K562 (cell line): ENCODE measurements around the gene DISP1. TPM values are rescaled to one million over a fixed set of nuclear protein-coding genes. Genes with fewer than 3 reads are reported as not detected.

ENCODE experiments used
- CBX5 ChIP-seq: IDR thresholded peaks from 2 replicates; pipeline ENCODE4 v1.6.1; 2014; ENCODE audit warnings: low read depth, borderline replicate concordance
- CEBPZ ChIP-seq: fragments of 150-350 bp; IDR thresholded peaks from 2 replicates; pipeline ENCODE4 v1.6.1; 2014; ENCODE audit warnings: low read depth, mild to moderate bottlenecking, low read length, borderline replicate concordance
- CHAMP1 ChIP-seq: fragments of 450-650 bp; IDR thresholded peaks from 2 replicates; pipeline ENCODE4 v1.6.1; 2016; ENCODE audit warnings: mild to moderate bottlenecking
- GATA2 ChIP-seq: sonication (generic); formaldehyde crosslinking; IDR thresholded peaks from 2 replicates; pipeline ENCODE4 v1.4.0; 2020; ENCODE audit warnings: mild to moderate bottlenecking, missing genetic modification reagents
- ILF3 ChIP-seq: fragments of 450-650 bp; IDR thresholded peaks from 2 replicates; pipeline ENCODE4 v1.6.1; 2018; ENCODE audit warnings: antibody characterized with exemption, mild to moderate bottlenecking, moderate library complexity, borderline replicate concordance
- PCBP1 ChIP-seq: fragments of 200-400 bp; formaldehyde crosslinking; IDR thresholded peaks from 2 replicates; pipeline ENCODE4 v1.6.1; 2018; ENCODE audit warnings: mild to moderate bottlenecking, low read depth, low read length; ENCODE audit not compliant: poor library complexity, severe bottlenecking
- RCOR1 ChIP-seq, 2 experiments: IDR thresholded peaks; 2 replicates each; pipeline ENCODE4 v1.6.1; 2012; ENCODE audit warnings: low read depth in 2 of 2, low read length in 2 of 2, borderline replicate concordance in 1 of 2, improper control_type of control experiment in 1 of 2
- RERE ChIP-seq: sonication (generic); formaldehyde crosslinking; IDR thresholded peaks from 2 replicates; pipeline ENCODE4 v1.8.0; 2023; ENCODE audit warnings: missing genetic modification reagents, mild to moderate bottlenecking, borderline replicate concordance
- TCF7 ChIP-seq: sonication (generic); IDR thresholded peaks from 2 replicates; pipeline ENCODE4 v1.6.1; 2016; ENCODE audit warnings: antibody characterized with exemption, borderline replicate concordance
- U2AF2 ChIP-seq: fragments of 200-400 bp; formaldehyde crosslinking; optimal IDR thresholded peaks from 2 replicates; pipeline ENCODE3; 2017; ENCODE audit warnings: low read depth, mild to moderate bottlenecking, low read length
- ZNF133 ChIP-seq: fragments of 250-450 bp; sonication (Bioruptor Pico); IDR thresholded peaks from 2 replicates; pipeline ENCODE4 v1.4.0; 2020; ENCODE audit warnings: mild to moderate bottlenecking
- ZNF165 ChIP-seq: fragments of 250-450 bp; sonication (Bioruptor Pico); IDR thresholded peaks from 2 replicates; pipeline ENCODE4 v1.4.0; 2020; ENCODE audit warnings: borderline replicate concordance
- polyA plus RNA-seq, 8 experiments: library from polyadenylated mRNA; depleted of rRNA in 4 of 8; stranded (reverse) in 5 of 8; unstranded in 3 of 8; fragments of >200 nt; fragmentation: Nextera tagmentation in 2 of 8; fragmentation: Illumina TruSeq in 1 of 8; extraction: Ambion mirVana in 2 of 8; extraction: Trizol in 1 of 8; gene quantifications; 2 replicates each; pipeline versions ENCODE4 v1.2.1 to v1.2.3, GENCODE V29; 2011 to 2014; ENCODE audit warnings: inconsistent platforms in 1 of 8, missing spikeins in 1 of 8
- total RNA-seq, 7 experiments: library from RNA; depleted of rRNA in 6 of 7; stranded (reverse); fragments of >200 nt in 6 of 7; fragmentation: Illumina TruSeq in 2 of 7; extraction: Trizol in 2 of 7; gene quantifications; 2 replicates each; pipeline versions ENCODE4 v1.2.1 to v1.2.3, GENCODE V29; 2011 to 2021; ENCODE audit warnings: low replicate concordance in 1 of 7
- TF ChIP-seq, protein P1 (sequence below): sonication (generic); formaldehyde crosslinking; IDR thresholded peaks from 2 replicates; pipeline ENCODE4 v1.8.0; 2022; ENCODE audit warnings: mild to moderate bottlenecking, low read depth, missing genetic modification reagents

DISP1 gene
- total and polyA plus RNA-seq, 9 of the 15 experiments (the other 6 are each of a cell fraction or from before 2014, with no cell fraction given) = 0.02 to 0.35 (median 0.04) TPM; not detected in 2

DNA sequence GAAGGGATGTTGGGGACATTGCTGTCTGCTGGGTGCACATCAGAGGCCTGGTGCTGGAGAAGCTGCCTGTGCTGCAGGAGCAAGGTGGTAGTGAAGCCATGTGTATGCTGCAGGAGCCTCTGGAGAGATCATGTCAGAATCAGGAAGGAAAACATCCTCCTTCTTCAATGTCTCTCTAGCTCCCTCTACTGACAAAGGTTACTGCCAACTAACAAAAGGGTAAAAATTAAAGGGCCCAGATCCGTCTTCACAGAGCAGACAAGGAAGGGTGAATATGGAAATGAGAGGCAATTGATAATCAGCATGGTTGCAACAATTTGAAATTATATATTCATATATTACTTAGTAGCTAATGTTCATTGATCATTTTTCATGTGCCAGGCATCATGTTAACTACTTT lies 45.7 kb upstream of the DISP1 start (continued):
- no peak for TF ChIP-seq CEBPZ
- no peak for TF ChIP-seq ZNF133 (CRISPR knock-in tag)
- no peak for TF ChIP-seq GATA2 (CRISPR knock-in tag)
- TF ChIP-seq ILF3 = no peak
- no peak for TF ChIP-seq RERE (CRISPR knock-in tag)
- TF ChIP-seq CBX5 = 0 out of 2 replicates have a peak, but pooled peaks have one; percentile 68
- no peak for TF ChIP-seq U2AF2
- TF ChIP-seq PCBP1 = no peak
- TF ChIP-seq, protein P1, sequence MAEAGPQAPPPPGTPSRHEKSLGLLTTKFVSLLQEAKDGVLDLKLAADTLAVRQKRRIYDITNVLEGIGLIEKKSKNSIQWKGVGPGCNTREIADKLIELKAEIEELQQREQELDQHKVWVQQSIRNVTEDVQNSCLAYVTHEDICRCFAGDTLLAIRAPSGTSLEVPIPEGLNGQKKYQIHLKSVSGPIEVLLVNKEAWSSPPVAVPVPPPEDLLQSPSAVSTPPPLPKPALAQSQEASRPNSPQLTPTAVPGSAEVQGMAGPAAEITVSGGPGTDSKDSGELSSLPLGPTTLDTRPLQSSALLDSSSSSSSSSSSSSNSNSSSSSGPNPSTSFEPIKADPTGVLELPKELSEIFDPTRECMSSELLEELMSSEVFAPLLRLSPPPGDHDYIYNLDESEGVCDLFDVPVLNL (CRISPR knock-in tag) = no peak
- TF ChIP-seq TCF7 = no peak
- TF ChIP-seq CHAMP1 = no peak
- no peak for TF ChIP-seq ZNF165 (CRISPR knock-in tag)
- TF ChIP-seq RCOR1 (IDR thresholded peaks at IDR 0.05; ENCODE audit: borderline replicate concordance in 1 of 2, low read depth in 2 of 2, low read length in 2 of 2) = peak in 1 of 2 experiments; percentile 19; a peak in 1 of 4 replicates
